ENCODE results near the gene DLG5. TPM values are rescaled to one million over a fixed set of nuclear protein-coding genes. Genes with fewer than 3 reads are reported as not detected.
A peak's percentile ranks its signal among the peaks of the same experiment; 100 is the strongest.

Gene DLG5
- total RNA-seq, 2 experiments from 2014 or later, result 2.1 to 2.3 TPM

GRCh38 chr10:77884181-77884580, 42.4 kb downstream of the DLG5 start:
- intact Hi-C loops (cut with DNase I, micrococcal nuclease), result no loop called here
- CTCF ChIA-PET, result no interaction called here

GRCh38 chr10:77881636-77882035, 44.9 kb downstream of the DLG5 start:
- POLR2A ChIA-PET, result no interaction called here
- DNase-seq (no peak), ATAC-seq (no peak)
- Mint-ChIP-seq H3K27ac (no peak overlapping the region), H3K36me3 (ENCODE audit: low read depth) (no peaks in the 10 kb centered on the region), H3K4me1 (peaks cover 5% of the 10 kb centered on the region), H3K4me3 (no peak overlapping the region), H3K27me3 (no peaks in the 10 kb centered on the region), H3K9me3 (ENCODE audit: low read depth) (no peaks in the 10 kb centered on the region)
- intact Hi-C loops (cut with DNase I, micrococcal nuclease), result no loop called here
- CTCF ChIA-PET, result no interaction called here

More at GRCh38 chr10:77884181-77884580, 42.4 kb downstream of the DLG5 start:
- no peak for DNase-seq
- Mint-ChIP-seq H3K4me1 (no peaks in the 10 kb centered on the region), H3K36me3 (ENCODE audit: low read depth) (no peaks in the 10 kb centered on the region), H3K4me3 (no peak overlapping the region), H3K9me3 (ENCODE audit: low read depth) (no peaks in the 10 kb centered on the region), H3K27me3 (no peaks in the 10 kb centered on the region), H3K27ac (no peak overlapping the region)
- POLR2A ChIA-PET, result no interaction called here
- ATAC-seq, result no peak

DNA sequence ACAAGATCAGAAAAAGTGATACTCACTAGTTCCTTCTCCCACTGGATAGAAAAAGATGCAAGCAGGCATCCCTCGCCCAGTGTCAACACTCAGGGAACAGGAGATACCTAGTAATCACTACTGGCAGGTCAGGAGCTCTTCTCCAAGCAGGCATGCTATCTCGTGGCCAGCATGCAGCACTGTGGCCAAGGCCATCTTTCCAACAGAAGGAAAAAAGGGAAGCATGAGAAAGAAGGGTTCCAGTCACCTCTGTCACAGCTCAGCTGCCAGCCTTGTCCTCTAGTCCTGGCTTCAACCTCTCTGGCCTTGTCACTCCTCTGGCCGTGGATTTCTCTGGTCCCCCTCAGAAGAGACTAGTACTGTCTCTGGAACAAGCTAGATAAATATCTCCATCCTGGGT, 45.3 kb downstream of the DLG5 start:
- DNase-seq (no peak), ATAC-seq (no peak)
- Mint-ChIP-seq H3K4me3 (no peak overlapping the region), H3K4me1 (peaks cover 5% of the 10 kb centered on the region), H3K27me3 (no peaks in the 10 kb centered on the region), H3K9me3 (ENCODE audit: low read depth) (no peaks in the 10 kb centered on the region), H3K27ac (no peak overlapping the region), H3K36me3 (ENCODE audit: low read depth) (no peaks in the 10 kb centered on the region)
- ChIA-PET POLR2A (no interaction called here), CTCF (no interaction called here)
- intact Hi-C loops (cut with DNase I, micrococcal nuclease), result no loop called here

DNA sequence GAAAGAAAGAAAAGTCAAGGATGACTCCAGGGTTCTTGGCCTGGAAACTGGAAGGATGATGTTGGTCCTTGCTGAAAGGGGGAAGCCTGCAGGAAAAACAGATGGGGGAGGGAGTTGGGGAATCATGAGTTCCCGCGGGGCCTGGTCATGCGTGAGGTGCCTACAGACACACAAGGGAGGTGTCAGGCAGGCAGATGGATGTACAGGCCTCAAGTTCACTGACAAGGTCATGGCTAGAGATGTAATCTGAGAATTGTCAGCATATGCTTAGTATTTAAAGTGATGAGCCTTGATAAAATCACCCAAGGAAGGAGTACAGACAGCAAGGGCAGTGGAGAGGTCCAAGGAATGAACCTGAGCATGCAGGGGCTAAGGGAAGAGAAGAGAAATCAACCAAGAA, 46.8 kb downstream of the DLG5 start:
- CTCF ChIA-PET, result no interaction called here
- H3K36me3 Mint-ChIP-seq (ENCODE audit: low read depth), result no peaks in the 10 kb centered on the region
- no peaks in the 10 kb centered on the region for H3K27me3 Mint-ChIP-seq

DNA sequence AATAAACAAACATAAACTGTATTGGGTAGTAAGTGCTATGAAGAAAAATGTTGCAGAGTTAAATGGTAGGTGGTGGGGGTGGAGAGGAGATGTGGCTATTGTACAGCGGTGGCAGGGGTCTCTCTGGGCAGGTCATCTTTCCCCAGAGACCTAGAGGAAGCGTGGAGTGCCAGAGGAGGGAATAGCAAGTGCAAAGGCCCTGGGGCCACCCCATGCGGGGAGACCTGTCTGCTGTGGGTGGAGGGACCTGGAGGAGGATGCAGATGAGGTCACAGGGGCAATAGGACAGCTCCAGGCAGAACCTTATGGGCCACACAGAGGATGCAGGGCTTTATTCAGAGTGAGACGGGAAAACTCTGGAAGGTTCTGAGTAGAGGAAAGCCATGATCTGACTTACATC, 47.5 kb downstream of the DLG5 start:
- intact Hi-C loops (cut with DNase I, micrococcal nuclease), result no loop called here
- ATAC-seq, result no peak
- no peak for DNase-seq
- no peaks in the 10 kb centered on the region for H3K27me3 Mint-ChIP-seq
- H3K9me3 Mint-ChIP-seq (ENCODE audit: low read depth), result no peaks in the 10 kb centered on the region
- CTCF ChIA-PET, result no interaction called here
- H3K4me1 Mint-ChIP-seq, result peaks cover 8% of the 10 kb centered on the region
- POLR2A ChIA-PET, result interaction anchor here (0.5 kb wide), 1 partner anchor 32 kb away, joined by 3 read pairs; no protein-coding TSS in a partner anchor
- no peaks in the 10 kb centered on the region for H3K36me3 Mint-ChIP-seq (ENCODE audit: low read depth)
- H3K27ac Mint-ChIP-seq, result no peak overlapping the region
- H3K4me3 Mint-ChIP-seq, result no peak overlapping the region

More for the DNA sequence above, 46.8 kb downstream of the DLG5 start:
- Mint-ChIP-seq H3K27ac (no peak overlapping the region), H3K9me3 (ENCODE audit: low read depth) (no peaks in the 10 kb centered on the region), H3K4me3 (no peak overlapping the region), H3K4me1 (peaks cover 5% of the 10 kb centered on the region)
- ATAC-seq (no peak), DNase-seq (no peak)
- POLR2A ChIA-PET, result no interaction called here
- intact Hi-C loops (cut with DNase I, micrococcal nuclease), result no loop called here

DNA sequence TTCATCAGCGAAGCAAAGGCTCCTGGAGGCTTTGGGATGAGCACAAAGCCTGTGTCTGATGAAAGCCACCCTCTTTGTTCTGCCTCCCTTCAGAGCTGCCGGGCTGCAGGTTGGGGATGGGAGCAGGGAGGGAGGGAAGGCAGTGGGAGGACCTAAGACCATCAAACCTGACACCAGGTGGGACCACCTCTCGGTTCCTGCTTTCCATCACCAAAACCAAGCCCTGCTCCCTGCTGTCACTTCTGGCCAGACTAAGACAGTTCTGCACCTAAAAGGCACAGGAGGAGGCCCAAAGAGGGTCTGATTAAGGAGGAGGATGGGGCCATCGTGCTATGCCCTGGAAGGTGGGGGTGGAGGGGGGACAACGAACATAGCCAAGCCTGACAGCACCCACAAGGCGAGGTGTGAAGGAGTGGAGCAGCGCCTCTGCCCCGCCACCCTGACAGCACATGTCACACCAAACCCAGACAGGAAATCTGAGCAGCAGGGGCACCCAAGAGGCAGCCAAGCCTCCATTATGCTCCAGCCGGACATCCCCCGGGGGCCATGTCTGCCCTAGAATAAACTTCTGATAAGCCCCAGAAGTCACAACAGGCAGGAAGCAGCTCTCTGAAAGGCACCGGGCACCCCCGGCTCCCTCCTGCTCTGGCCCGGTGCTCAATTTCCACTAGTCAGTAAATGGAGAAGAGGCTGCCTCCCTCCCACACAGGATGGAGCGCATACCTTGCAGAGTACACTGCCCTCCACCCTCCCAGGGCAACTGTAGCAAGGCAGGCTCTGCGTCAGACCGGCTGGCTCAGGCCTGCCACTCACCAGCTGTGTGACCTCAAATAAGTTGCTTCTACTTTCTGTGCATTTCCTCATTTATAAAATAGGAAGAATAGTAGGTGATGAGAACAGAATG, 48.9 kb downstream of the DLG5 start:
- ATAC-seq, result peak; percentile 23
- Mint-ChIP-seq H3K27ac (no peak overlapping the region), H3K36me3 (ENCODE audit: low read depth) (no peaks in the 10 kb centered on the region), H3K27me3 (no peaks in the 10 kb centered on the region), H3K4me3 (no peak overlapping the region), H3K9me3 (ENCODE audit: low read depth) (no peaks in the 10 kb centered on the region), H3K4me1 (peaks cover 18% of the 10 kb centered on the region)
- DNase-seq, result peak; percentile 36
- CTCF ChIA-PET, result no interaction called here
- intact Hi-C loops (cut with DNase I, micrococcal nuclease), result no loop called here
- POLR2A ChIA-PET, result no interaction called here

DNA sequence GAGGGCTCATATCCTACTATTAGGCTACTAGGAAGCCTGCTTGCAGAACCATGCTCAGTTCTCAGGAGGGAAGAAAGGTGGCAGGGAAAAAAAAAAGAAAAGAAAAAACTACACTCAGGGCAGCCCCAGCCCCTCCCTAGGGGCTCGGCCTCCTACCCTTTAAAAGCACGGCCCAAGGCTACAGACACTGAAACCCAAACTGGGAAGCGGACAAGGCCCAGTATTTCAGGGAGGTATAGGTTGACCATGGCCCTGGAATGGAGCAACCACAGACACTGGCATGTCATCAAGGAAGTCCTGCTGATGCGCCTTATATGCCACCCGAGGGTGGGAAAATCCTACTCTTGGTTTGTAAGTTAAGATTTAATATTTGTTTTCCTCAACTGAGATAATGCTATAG, 50.8 kb downstream of the DLG5 start:
- H3K4me1 Mint-ChIP-seq, result peaks cover 18% of the 10 kb centered on the region
- ChIA-PET POLR2A (no interaction called here), CTCF (no interaction called here)
- ATAC-seq (no peak), DNase-seq (no peak)
- no peak overlapping the region for H3K27ac Mint-ChIP-seq
- H3K4me3 Mint-ChIP-seq, result no peak overlapping the region
- no peaks in the 10 kb centered on the region for H3K36me3 Mint-ChIP-seq (ENCODE audit: low read depth)
- no peaks in the 10 kb centered on the region for H3K27me3 Mint-ChIP-seq
- no peaks in the 10 kb centered on the region for H3K9me3 Mint-ChIP-seq (ENCODE audit: low read depth)
- intact Hi-C loops (cut with DNase I, micrococcal nuclease), result no loop called here

DNA sequence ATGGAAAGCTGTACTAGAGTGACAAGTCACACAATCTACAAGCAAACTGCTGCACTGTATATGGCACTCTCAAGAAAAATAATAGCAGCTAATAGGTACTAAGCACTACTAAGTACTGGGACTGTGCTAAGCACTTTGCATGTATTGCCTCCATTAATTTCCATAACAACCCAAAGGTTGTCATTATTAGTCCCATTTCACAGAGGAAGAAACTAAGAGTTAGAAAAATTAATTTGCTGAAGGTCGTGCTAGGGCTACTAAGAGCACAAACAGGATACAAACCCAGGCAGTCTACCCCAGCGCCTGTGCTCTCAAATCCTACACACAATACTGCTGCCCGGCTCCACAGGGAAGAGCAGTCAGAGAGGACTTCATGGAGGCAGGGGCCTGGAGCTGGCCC, 51.7 kb downstream of the DLG5 start:
- Mint-ChIP-seq H3K4me1 (peaks cover 18% of the 10 kb centered on the region), H3K9me3 (ENCODE audit: low read depth) (no peaks in the 10 kb centered on the region), H3K27ac (no peak overlapping the region), H3K4me3 (no peak overlapping the region), H3K36me3 (ENCODE audit: low read depth) (no peaks in the 10 kb centered on the region), H3K27me3 (no peaks in the 10 kb centered on the region)
- ATAC-seq (no peak), DNase-seq (no peak)
- CTCF ChIA-PET, result no interaction called here
- intact Hi-C loops (cut with DNase I, micrococcal nuclease), result no loop called here
- POLR2A ChIA-PET, result no interaction called here

- peak overlapping the region; percentile 72 for H3K27ac Mint-ChIP-seq
Observed at GRCh38 chr10:77873536-77874380, 52.8 kb downstream of the DLG5 start.

GRCh38 chr10:77872947-77873535, 53.5 kb downstream of the DLG5 start:
- ATAC-seq, result no peak
- no peak overlapping the region for H3K27ac Mint-ChIP-seq
- ChIA-PET POLR2A (no interaction called here), CTCF (interaction anchor here (0.8 to 1.1 kb wide), 2 partner anchors 25 to 56 kb away, joined by 3 read pairs; no protein-coding TSS in a partner anchor)
- DNase-seq, result no peak
- intact Hi-C loops (cut with DNase I, micrococcal nuclease), result no loop called here
- H3K27me3 Mint-ChIP-seq, result no peaks in the 10 kb centered on the region
- no peak overlapping the region for H3K4me3 Mint-ChIP-seq
- H3K9me3 Mint-ChIP-seq (ENCODE audit: low read depth), result no peaks in the 10 kb centered on the region
- peaks cover 17% of the 10 kb centered on the region for H3K4me1 Mint-ChIP-seq
- no peaks in the 10 kb centered on the region for H3K36me3 Mint-ChIP-seq (ENCODE audit: low read depth)

More at GRCh38 chr10:77873536-77874380, 52.8 kb downstream of the DLG5 start:
- ChIA-PET POLR2A (no interaction called here), CTCF (interaction anchor here (0.8 to 1.1 kb wide), 2 partner anchors 26 to 55 kb away, joined by 3 read pairs; no protein-coding TSS in a partner anchor)
- H3K9me3 Mint-ChIP-seq (ENCODE audit: low read depth), result no peaks in the 10 kb centered on the region
- ATAC-seq (peak; percentile 91), DNase-seq (peak; percentile 72)
- intact Hi-C loops (cut with DNase I, micrococcal nuclease), result no loop called here
- no peak overlapping the region for H3K4me3 Mint-ChIP-seq
- H3K4me1 Mint-ChIP-seq, result peaks cover 18% of the 10 kb centered on the region
- no peaks in the 10 kb centered on the region for H3K36me3 Mint-ChIP-seq (ENCODE audit: low read depth)
- no peaks in the 10 kb centered on the region for H3K27me3 Mint-ChIP-seq

- DNase-seq, result no peak
- ATAC-seq, result no peak
- H3K27me3 Mint-ChIP-seq, result no peaks in the 10 kb centered on the region
- CTCF ChIA-PET, result no interaction called here
- H3K4me1 Mint-ChIP-seq, result peaks cover 14% of the 10 kb centered on the region
- no peaks in the 10 kb centered on the region for H3K36me3 Mint-ChIP-seq (ENCODE audit: low read depth)
- intact Hi-C loops (cut with DNase I, micrococcal nuclease), result no loop called here
- POLR2A ChIA-PET, result no interaction called here
- no peaks in the 10 kb centered on the region for H3K9me3 Mint-ChIP-seq (ENCODE audit: low read depth)
- no peak overlapping the region for H3K27ac Mint-ChIP-seq
- no peak overlapping the region for H3K4me3 Mint-ChIP-seq
Observed at GRCh38 chr10:77872151-77872946, 54.2 kb downstream of the DLG5 start.

Measured in activated CD4-positive, alpha-beta T cell treated with anti-CD3 and anti-CD28 coated beads for 36 hours (primary cell).